Trophoblast cell (in vitro differentiated cells and primary cell): ENCODE results near the gene ACTC1.
A peak's percentile ranks its signal among the peaks of the same experiment; 100 is the strongest.

Experiments
- DNase-seq, 2 donors: peaks; one replicate each; pipeline ENCODE4 v3.0.0-alpha.2; 2016
- H2AFZ ChIP-seq: 2 replicates; pipeline ENCODE4 v1.6.1; 2013; ENCODE audit warnings: low read length, moderate library complexity, mild to moderate bottlenecking; ENCODE audit not compliant: insufficient read depth, poor library complexity
- H2AK5ac ChIP-seq: 2 replicates; pipeline ENCODE4 v1.6.1; 2013; ENCODE audit warnings: mild to moderate bottlenecking, low read length
- H2BK120ac ChIP-seq: 2 replicates; pipeline ENCODE4 v1.6.1; 2013; ENCODE audit warnings: low read length, mild to moderate bottlenecking, moderate library complexity; ENCODE audit not compliant: insufficient read depth, poor library complexity
- H2BK12ac ChIP-seq: 2 replicates; pipeline ENCODE4 v1.6.1; 2013; ENCODE audit warnings: mild to moderate bottlenecking, low read length, moderate library complexity
- H2BK5ac ChIP-seq: 2 replicates; pipeline ENCODE4 v1.6.1; 2013; ENCODE audit warnings: low read length, low read depth, moderate library complexity, mild to moderate bottlenecking; ENCODE audit not compliant: poor library complexity
- H3K14ac ChIP-seq: 2 replicates; pipeline ENCODE4 v1.6.1; 2013; ENCODE audit warnings: mild to moderate bottlenecking, low read length
- H3K18ac ChIP-seq: 2 replicates; pipeline ENCODE4 v1.6.1; 2013; ENCODE audit warnings: mild to moderate bottlenecking, low read length
- H3K23ac ChIP-seq: 2 replicates; pipeline ENCODE4 v1.6.1; 2013; ENCODE audit warnings: low read length
- H3K27ac ChIP-seq: 2 replicates; pipeline ENCODE4 v1.5.1; 2013; ENCODE audit warnings: low read depth, mild to moderate bottlenecking, inconsistent platforms, low read length, moderate library complexity
- H3K27me3 ChIP-seq: 2 replicates; pipeline ENCODE4 v1.6.1; 2013; ENCODE audit warnings: inconsistent platforms, mild to moderate bottlenecking, low read length, moderate library complexity; ENCODE audit not compliant: insufficient read depth
- H3K36me3 ChIP-seq, 2 experiments: 1 replicate in 1 of 2; 2 replicates in 1 of 2; pipeline ENCODE4 v1.6.1; 2013; ENCODE audit warnings: low read length in 2 of 2, mild to moderate bottlenecking in 2 of 2, moderate library complexity in 1 of 2; ENCODE audit not compliant: insufficient read depth in 2 of 2, control insufficient read depth in 1 of 2
- H3K4ac ChIP-seq: 2 replicates; pipeline ENCODE4 v1.6.1; 2013; ENCODE audit warnings: low read depth, mild to moderate bottlenecking, low read length, moderate library complexity
- H3K4me1 ChIP-seq, 2 experiments: 1 replicate in 1 of 2; 2 replicates in 1 of 2; pipeline ENCODE4 v1.6.1; 2013; ENCODE audit warnings: low read length in 2 of 2, mild to moderate bottlenecking in 2 of 2, moderate library complexity in 1 of 2; ENCODE audit not compliant: insufficient read depth in 2 of 2, control insufficient read depth in 1 of 2
- H3K4me2 ChIP-seq: 2 replicates; pipeline ENCODE4 v1.6.1; 2013; ENCODE audit warnings: inconsistent platforms, mild to moderate bottlenecking, low read length, moderate library complexity
- H3K4me3 ChIP-seq: 2 replicates; pipeline ENCODE4 v1.5.1; 2013; ENCODE audit warnings: mild to moderate bottlenecking, low read depth, low read length, inconsistent platforms
- H3K79me1 ChIP-seq: one replicate; pipeline ENCODE4 v1.6.1; 2013; ENCODE audit warnings: low read length
- H3K79me2 ChIP-seq: 2 replicates; pipeline ENCODE4 v1.6.1; 2013; ENCODE audit warnings: low read length, mild to moderate bottlenecking; ENCODE audit not compliant: control insufficient read depth, insufficient read depth, poor library complexity
- H3K9ac ChIP-seq: 2 replicates; pipeline ENCODE4 v1.6.1; 2013; ENCODE audit warnings: mild to moderate bottlenecking, low read length
- H3K9me3 ChIP-seq: 2 replicates; pipeline ENCODE4 v1.6.1; 2013; ENCODE audit warnings: low read depth, mild to moderate bottlenecking, control low read depth, inconsistent platforms, low read length; ENCODE audit not compliant: insufficient read depth
- H4K12ac ChIP-seq: 2 replicates; pipeline ENCODE4 v1.6.1; 2013; ENCODE audit warnings: low read depth, mild to moderate bottlenecking, low read length, moderate library complexity
- H4K8ac ChIP-seq: 2 replicates; pipeline ENCODE4 v1.6.1; 2013; ENCODE audit warnings: low read depth, mild to moderate bottlenecking, low read length, moderate library complexity
- H4K91ac ChIP-seq: one replicate; pipeline ENCODE4 v1.6.1; 2013; ENCODE audit warnings: low read depth, mild to moderate bottlenecking, low read length, moderate library complexity
- WGBS: extraction: QIAGEN DNeasy Blood & Tissue Kit; methylation state at CpG from one replicate; pipeline ENCODE4 v1.1.7; 2013; ENCODE audit warnings: missing lambda C conversion rate; ENCODE audit not compliant: insufficient read length, insufficient coverage; ENCODE audit errors: extremely low coverage; 5-methylcytosine and 5-hydroxymethylcytosine counted together

Gene ACTC1

GRCh38 chr15:34793071-34793470 lies 2.3 kb downstream of the ACTC1 start:
- Histone ChIP-seq H3K27me3 (no peaks in the 10 kb centered on the region), H2BK120ac (no peak overlapping the region), H4K91ac (peak overlapping the region; percentile 76), H4K8ac (peak overlapping the region; percentile 59), H3K4me3 (peak overlapping the region; percentile 71), H3K36me3 (peaks cover 24 to 40% of the 10 kb centered on the region in 2 experiments), H3K4ac (peak overlapping the region; percentile 2), H3K27ac (peak overlapping the region; percentile 78), H3K4me1 (peaks cover 17 to 19% of the 10 kb centered on the region in 2 experiments), H3K18ac (peak overlapping the region; percentile 79), H2BK5ac (peak overlapping the region; percentile 59), H3K14ac (peak overlapping the region; percentile 75), H3K79me2 (peaks cover 27% of the 10 kb centered on the region), H2BK12ac (no peak overlapping the region), H3K23ac (no peak overlapping the region), H3K79me1 (peaks cover 39% of the 10 kb centered on the region), H2AFZ (no peak overlapping the region), H3K9ac (peak overlapping the region; percentile 83), H3K9me3 (no peaks in the 10 kb centered on the region), H2AK5ac (no peak overlapping the region), H4K12ac (peak overlapping the region; percentile 10), H3K4me2 (peak overlapping the region; percentile 61)
- no peak for DNase-seq
- WGBS, result no CpG with 5 or more reads among the region's 9 CpGs

- Histone ChIP-seq H4K91ac (no peak overlapping the region), H4K8ac (no peak overlapping the region), H3K4me2 (peak overlapping the region; percentile 61), H3K4me1 (peaks cover 13 to 16% of the 10 kb centered on the region in 2 experiments), H3K9me3 (no peaks in the 10 kb centered on the region), H3K4me3 (peak overlapping the region; percentile 60), H3K9ac (peak overlapping the region; percentile 6), H3K27ac (peak overlapping the region; percentile 58), H2BK12ac (peak overlapping the region; percentile 23), H3K14ac (peak overlapping the region; percentile 36), H2AK5ac (no peak overlapping the region), H3K36me3 (peaks cover 24 to 40% of the 10 kb centered on the region in 2 experiments), H2BK5ac (no peak overlapping the region), H3K18ac (peak overlapping the region; percentile 55), H3K27me3 (no peaks in the 10 kb centered on the region), H2BK120ac (no peak overlapping the region), H2AFZ (no peak overlapping the region), H3K23ac (no peak overlapping the region), H4K12ac (no peak overlapping the region), H3K79me2 (peaks cover 27% of the 10 kb centered on the region), H3K4ac (no peak overlapping the region), H3K79me1 (peaks cover 33% of the 10 kb centered on the region)
- WGBS, result no CpG with 5 or more reads among the region's 3 CpGs
- DNase-seq, result no peak
Measured at GRCh38 chr15:34791701-34792100, 3.6 kb downstream of the ACTC1 start.

GRCh38 chr15:34790121-34790520 lies 5.2 kb downstream of the ACTC1 start:
- DNase-seq, result no peak
- Histone ChIP-seq H4K12ac (no peak overlapping the region), H2AFZ (no peak overlapping the region), H3K9me3 (no peaks in the 10 kb centered on the region), H2AK5ac (no peak overlapping the region), H3K23ac (peak overlapping the region; percentile 8), H3K4ac (no peak overlapping the region), H3K27me3 (no peaks in the 10 kb centered on the region), H3K36me3 (peaks cover 24 to 40% of the 10 kb centered on the region in 2 experiments), H3K4me3 (no peak overlapping the region), H3K79me2 (peaks cover 22% of the 10 kb centered on the region), H2BK120ac (no peak overlapping the region), H3K27ac (no peak overlapping the region), H3K14ac (no peak overlapping the region), H2BK5ac (no peak overlapping the region), H3K9ac (no peak overlapping the region), H3K18ac (no peak overlapping the region), H4K8ac (no peak overlapping the region), H2BK12ac (no peak overlapping the region), H3K4me1 (peaks cover 4 to 8% of the 10 kb centered on the region in 2 experiments), H3K4me2 (peak overlapping the region; percentile 21), H3K79me1 (peaks cover 21% of the 10 kb centered on the region), H4K91ac (no peak overlapping the region)
- WGBS, result no CpG with 5 or more reads among the region's 6 CpGs

- Histone ChIP-seq H2AK5ac (no peak overlapping the region), H3K9me3 (no peaks in the 10 kb centered on the region), H2BK120ac (no peak overlapping the region), H3K79me2 (peaks cover 15% of the 10 kb centered on the region), H3K4ac (no peak overlapping the region), H2BK12ac (no peak overlapping the region), H4K12ac (no peak overlapping the region), H3K27me3 (no peaks in the 10 kb centered on the region), H3K79me1 (peaks cover 14% of the 10 kb centered on the region), H3K27ac (peak overlapping the region; percentile 51), H2AFZ (no peak overlapping the region), H3K4me1 (peaks cover 4 to 8% of the 10 kb centered on the region in 2 experiments), H3K4me3 (no peak overlapping the region), H3K4me2 (no peak overlapping the region), H4K91ac (no peak overlapping the region), H4K8ac (no peak overlapping the region), H3K14ac (no peak overlapping the region), H2BK5ac (no peak overlapping the region), H3K9ac (peak overlapping the region; percentile 0), H3K23ac (no peak overlapping the region), H3K36me3 (peaks cover 18 to 33% of the 10 kb centered on the region in 2 experiments), H3K18ac (no peak overlapping the region)
- WGBS, result no CpG with 5 or more reads among the region's 7 CpGs
- DNase-seq, result no peak
Measured at GRCh38 chr15:34789326-34789725, 6.0 kb downstream of the ACTC1 start.
